HepG2 (cell line): ENCODE results near the gene COL9A1. TPM values are rescaled to one million over a fixed set of nuclear protein-coding genes. Genes with fewer than 3 reads are reported as not detected.

Experiments used
- ATAC-seq: fragments of 200-7000 bp; cut with Tn5 transposase; 3 replicates; pipeline ENCODE4 v1.9.1; 2020; ENCODE audit warnings: mild to moderate bottlenecking, moderate library complexity
- BruUV-seq: library from RNA; stranded (reverse); fragments of 400-500 nt; replicated peaks from 2 replicates; lab custom pipeline; 2021; lab: Mats Ljungman, UMichigan
- CTCF ChIA-PET: fragments of 300-600 bp; formaldehyde crosslinking; extraction: SDS; loops from one replicate; lab custom pipeline; 2021; ENCODE audit warnings: low total read pairs, inconsistent platforms, low intra/inter-chr PET ratio; lab: Yijun Ruan, JAX
- POLR2A ChIA-PET: fragments of 350-600 bp; sonication (Branson Sonifier 250); formaldehyde crosslinking; loops from one replicate; lab custom pipeline; 2020; ENCODE audit warnings: antibody characterized with exemption, inconsistent platforms; lab: Yijun Ruan, JAX
- DNase-seq: peaks from one replicate; pipeline ENCODE4 v3.0.0-alpha.2; 2015; ENCODE audit warnings: low spot score
- FAIRE-seq: peaks from 3 replicates; lab custom pipeline; 2011; peaks lifted over from hg19 to GRCh38; lab: Jason Lieb, UNC
- H2AFZ ChIP-seq: one replicate; pipeline ENCODE4 v1.6.1; 2011; ENCODE audit warnings: low read length, inconsistent platforms
- H3K27ac ChIP-seq: fragments of 300-600 bp; 3 replicates; pipeline ENCODE4 v1.8.0; 2011; ENCODE audit warnings: mixed run types, mild to moderate bottlenecking, mixed read lengths, low read length, inconsistent platforms; ENCODE audit not compliant: insufficient read depth; ENCODE audit errors: extremely low read length
- H3K27me3 ChIP-seq, 2 experiments: fragments of 200-600 bp in 1 of 2; 2 replicates in 1 of 2; 3 replicates in 1 of 2; pipeline versions ENCODE4 v1.6.0 to v1.8.0; 2011; ENCODE audit warnings: low read length in 2 of 2, mild to moderate bottlenecking in 2 of 2, moderate library complexity in 2 of 2, inconsistent platforms in 1 of 2; ENCODE audit not compliant: insufficient read depth in 2 of 2, control insufficient read depth in 1 of 2
- H3K36me3 ChIP-seq, 2 experiments: fragments of 200-600 bp in 1 of 2; replicated peaks in 1 of 2; 2 replicates in 1 of 2; 3 replicates in 1 of 2; pipeline versions ENCODE4 v1.5.1 to v1.8.0; 2011; ENCODE audit warnings: low read length in 2 of 2, inconsistent platforms in 1 of 2; ENCODE audit not compliant: insufficient read depth in 2 of 2, control insufficient read depth in 1 of 2
- H3K4me1 ChIP-seq: 2 replicates; pipeline ENCODE4 v1.5.1; 2012; ENCODE audit warnings: low read length, inconsistent platforms; ENCODE audit not compliant: insufficient read depth
- H3K4me2 ChIP-seq: 2 replicates; pipeline ENCODE4 v1.6.0; 2011; ENCODE audit warnings: low read depth, low read length, inconsistent platforms
- H3K4me3 ChIP-seq, 3 experiments: fragments of 200-600 bp in 1 of 3; sonication (generic), shearing (Covaris generic) in 1 of 3; replicated peaks in 1 of 3; 2 replicates each; pipeline ENCODE4 v1.5.1; 2011 to 2016; ENCODE audit warnings: low read length in 3 of 3, inconsistent platforms in 2 of 3, low read depth in 2 of 3, mild to moderate bottlenecking in 2 of 3, control low read depth in 1 of 3, mixed read lengths in 1 of 3; ENCODE audit not compliant: insufficient read depth in 1 of 3
- H3K79me2 ChIP-seq: one replicate; pipeline ENCODE4 v1.6.1; 2011; ENCODE audit warnings: low read length, inconsistent platforms; ENCODE audit not compliant: insufficient read depth
- H3K9ac ChIP-seq: 2 replicates; pipeline ENCODE4 v1.6.0; 2011; ENCODE audit warnings: mild to moderate bottlenecking, low read depth, low read length, inconsistent platforms; ENCODE audit not compliant: insufficient read depth
- H3K9me3 ChIP-seq: 2 replicates; pipeline ENCODE4 v1.5.1; 2012; ENCODE audit warnings: mild to moderate bottlenecking, low read length
- H4K20me1 ChIP-seq: 2 replicates; pipeline ENCODE4 v1.6.0; 2011; ENCODE audit warnings: inconsistent platforms, mild to moderate bottlenecking, low read length, moderate library complexity; ENCODE audit not compliant: insufficient read depth
- HNF4A ChIP-seq: sonication (generic); formaldehyde crosslinking; IDR thresholded peaks from 2 replicates; pipeline ENCODE4 v1.4.0; 2020; ENCODE audit warnings: missing genetic modification reagents
- MYNN ChIP-seq: sonication (generic); formaldehyde crosslinking; IDR thresholded peaks from 2 replicates; pipeline ENCODE4 v1.4.0; 2020; ENCODE audit warnings: mild to moderate bottlenecking, low read depth, missing genetic modification reagents
- SMAD9 ChIP-seq: sonication (generic); formaldehyde crosslinking; IDR thresholded peaks from 2 replicates; pipeline ENCODE4 v1.5.1; 2020; ENCODE audit warnings: mild to moderate bottlenecking, missing genetic modification reagents
- ZNF530 ChIP-seq: sonication (generic); formaldehyde crosslinking; IDR thresholded peaks from 2 replicates; pipeline ENCODE4 v1.5.0; 2020; ENCODE audit warnings: low read depth, mild to moderate bottlenecking, missing genetic modification reagents
- ZNF652 ChIP-seq: IDR thresholded peaks from 2 replicates; pipeline ENCODE4 v1.6.1; 2016; ENCODE audit warnings: low read depth, borderline replicate concordance
- WGBS: methylation state at CpG from one replicate; pipeline ENCODE4 v1.1.6; 2017; ENCODE audit warnings: low lambda C conversion rate; 5-methylcytosine and 5-hydroxymethylcytosine counted together
- in situ Hi-C: cut with HindIII; loops from 2 replicates; pipeline ENCODE4 v1.10.0; 2017; ENCODE audit warnings: low pct_unique_long_range_greater_than_20kb; ENCODE audit not compliant: extremely low pct_ligation_motif_present
- intact Hi-C: fragments of 100-400 bp; cut with micrococcal nuclease; formaldehyde crosslinking; loops from one replicate; pipeline ENCODE4 v1.10.0; 2022; ENCODE audit not compliant: unreplicated experiment
- polyA plus RNA-seq, 8 experiments: library from polyadenylated mRNA; depleted of rRNA in 3 of 8; stranded (reverse) in 7 of 8; unstranded in 1 of 8; fragments of >200 nt; fragmentation: Illumina TruSeq in 4 of 8; extraction: Trizol in 4 of 8; gene quantifications; 2 replicates each; pipeline versions ENCODE4 v1.2.1 to v1.2.3, GENCODE V29; 2011 to 2016; ENCODE audit warnings: low read depth in 4 of 8, missing spikeins in 1 of 8, mixed read lengths in 1 of 8; ENCODE audit not compliant: insufficient read depth in 1 of 8
- total RNA-seq, 5 experiments: library from RNA; depleted of rRNA; stranded (reverse); fragments of >200 nt; fragmentation: Illumina TruSeq; extraction: Trizol; gene quantifications; 2 replicates each; pipeline ENCODE4 v1.2.3, GENCODE V29; 2016; ENCODE audit warnings: low read depth in 1 of 5
- TF ChIP-seq, protein P1 (sequence below): sonication (generic); formaldehyde crosslinking; IDR thresholded peaks from 2 replicates; pipeline ENCODE4 v1.8.1; 2022; ENCODE audit warnings: mild to moderate bottlenecking, missing genetic modification reagents

COL9A1 gene
- total and polyA plus RNA-seq, 2 of the 13 experiments (the other 11 are each of a cell fraction or from before 2014, with no cell fraction given) = 0.08 TPM; not detected in 1

DNA sequence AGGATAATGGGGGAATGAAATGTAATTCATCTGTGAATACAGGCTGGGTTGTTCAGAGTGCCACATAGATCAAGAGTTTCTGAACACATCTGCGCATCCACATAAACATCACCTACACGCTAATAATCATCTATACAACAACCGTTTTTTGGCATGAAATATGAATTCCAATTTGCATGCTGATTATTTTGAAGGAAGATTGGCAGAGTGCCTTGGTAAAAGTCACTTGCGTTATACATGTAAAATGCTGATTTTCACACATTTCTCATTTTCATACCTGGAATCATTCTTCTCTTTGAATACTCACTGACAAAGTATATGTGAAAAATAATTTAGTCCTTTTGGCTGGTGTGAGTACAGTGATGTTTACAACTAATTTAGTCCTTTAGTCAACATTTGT lies 17.7 kb downstream of the COL9A1 start:
- Histone ChIP-seq H3K4me3 (no peak overlapping the region), H4K20me1 (no peaks in the 10 kb centered on the region), H3K79me2 (no peaks in the 10 kb centered on the region), H2AFZ (no peak overlapping the region), H3K27ac (no peak overlapping the region), H3K36me3 (no peaks in the 10 kb centered on the region), H3K27me3 (peaks cover 3 to 37% of the 10 kb centered on the region in 2 experiments; a peak in 4 of 5 replicates), H3K9ac (no peak overlapping the region), H3K4me1 (no peaks in the 10 kb centered on the region), H3K4me2 (no peak overlapping the region), H3K9me3 (no peaks in the 10 kb centered on the region)
- intact Hi-C loops (no loop called here), in situ Hi-C loops (loop anchor here (5.0 kb wide), 1 partner anchor 63 kb away; no protein-coding TSS in a partner anchor)
- ChIA-PET POLR2A (no interaction called here), CTCF (no interaction called here)
- no peak for TF ChIP-seq ZNF530
- TF ChIP-seq MYNN (CRISPR knock-in tag) = no peak
- TF ChIP-seq SMAD9 (CRISPR knock-in tag) = no peak
- FAIRE-seq = no peak
- no peak for ATAC-seq
- 44% methylated on average over 4 of the region's 4 CpGs for WGBS
- no TSS peak for BruUV-seq
- DNase-seq = no peak

DNA sequence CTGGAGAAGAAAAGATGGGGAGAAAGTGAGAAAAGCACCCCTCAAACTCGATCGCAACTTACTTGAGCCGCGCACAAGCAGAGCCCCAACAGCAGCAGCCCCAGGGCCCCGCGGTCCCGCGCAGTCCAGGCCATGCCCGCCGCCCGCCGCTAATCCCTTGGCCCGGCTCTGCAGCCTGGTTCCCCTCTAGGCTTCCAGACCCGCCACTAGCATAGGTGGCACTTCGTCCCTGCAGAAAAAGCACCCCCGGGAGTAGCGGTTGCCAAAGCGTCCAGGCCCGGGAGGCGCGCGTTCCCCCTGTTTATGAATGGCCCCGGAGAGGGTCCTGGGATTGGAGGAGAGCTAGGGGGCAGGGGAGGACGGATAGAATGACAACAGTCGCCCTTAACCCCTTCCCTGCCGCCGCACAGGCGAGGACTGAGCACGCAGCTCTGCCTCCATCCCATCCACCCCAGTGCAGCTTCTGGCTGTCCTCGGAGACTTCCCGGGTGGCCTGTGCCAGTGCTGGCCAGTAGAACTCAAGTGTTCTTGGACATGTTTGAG lies 19.9 kb downstream of the COL9A1 start:
- intact Hi-C loops = no loop called here
- no TSS peak for BruUV-seq
- no peak overlapping the region; the same call in 1 of the 2 replicates for H3K4me2 ChIP-seq
- no peak overlapping the region for H2AFZ ChIP-seq
- TF ChIP-seq, protein P1, sequence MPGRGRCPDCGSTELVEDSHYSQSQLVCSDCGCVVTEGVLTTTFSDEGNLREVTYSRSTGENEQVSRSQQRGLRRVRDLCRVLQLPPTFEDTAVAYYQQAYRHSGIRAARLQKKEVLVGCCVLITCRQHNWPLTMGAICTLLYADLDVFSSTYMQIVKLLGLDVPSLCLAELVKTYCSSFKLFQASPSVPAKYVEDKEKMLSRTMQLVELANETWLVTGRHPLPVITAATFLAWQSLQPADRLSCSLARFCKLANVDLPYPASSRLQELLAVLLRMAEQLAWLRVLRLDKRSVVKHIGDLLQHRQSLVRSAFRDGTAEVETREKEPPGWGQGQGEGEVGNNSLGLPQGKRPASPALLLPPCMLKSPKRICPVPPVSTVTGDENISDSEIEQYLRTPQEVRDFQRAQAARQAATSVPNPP = no peak
- TF ChIP-seq HNF4A (CRISPR knock-in tag) (no peak), ZNF652 (CRISPR knock-in tag) (peak; percentile 64)
- TF ChIP-seq, all 625 proteins: peak for 1
- FAIRE-seq = no peak
- Histone ChIP-seq H3K27me3 (peaks cover under 1 to 37% of the 10 kb centered on the region in 2 experiments; a peak in 4 of 5 replicates), H3K79me2 (no peaks in the 10 kb centered on the region), H4K20me1 (no peaks in the 10 kb centered on the region), H3K9me3 (no peaks in the 10 kb centered on the region), H3K36me3 (no peaks in the 10 kb centered on the region), H3K27ac (no peak overlapping the region), H3K9ac (no peak overlapping the region), H3K4me1 (no peaks in the 10 kb centered on the region), H3K4me3 (no peak overlapping the region)
- ATAC-seq = peak; percentile 74
- CTCF ChIA-PET = no interaction called here
- in situ Hi-C loops = no loop called here
- POLR2A ChIA-PET = no interaction called here
- DNase-seq = no peak
- 19% methylated on average over 21 of the region's 31 CpGs for WGBS
